ENCODE measurements around the gene FAM219A.

The FAM219A gene

GRCh38 chr9:34380511-34381315 lies 77.7 kb downstream of the FAM219A start:
- Histone ChIP-seq H3K36me3 (ENCODE audit: control insufficient read depth in 4 of 4, insufficient read depth in 4 of 4, low read length in 3 of 4) (no peaks in the 10 kb centered on the region), H3K4me1 (ENCODE audit: control extremely low read depth in 1 of 4, control insufficient read depth in 4 of 4, insufficient read depth in 4 of 4, low read length in 3 of 4) (peaks cover 0 to 36% (median 32%) of the 10 kb centered on the region in 4 experiments), H3K27me3 (replicated peaks in 2 of 5; ENCODE audit: control insufficient read depth in 4 of 5, insufficient read depth in 5 of 5, low read length in 4 of 5) (peaks cover 0 to 16% (median 8%) of the 10 kb centered on the region in 5 experiments), H3K4me3 (ENCODE audit: control insufficient read depth in 1 of 7, extremely low read depth in 1 of 7, insufficient read depth in 4 of 7, low read depth in 2 of 7, low read length in 6 of 7) (peak overlapping the region; percentile 10 to 89 (median 68)), H3K9me3 (ENCODE audit: control extremely low read depth in 1 of 5, control insufficient read depth in 4 of 5, insufficient read depth in 2 of 5, low read depth in 1 of 5, low read length in 4 of 5) (no peaks in the 10 kb centered on the region), H3K27ac (ENCODE audit: insufficient read depth in 1 of 2, low read depth in 1 of 2, low read length in 2 of 2, poor library complexity in 1 of 2, severe bottlenecking in 2 of 2) (no peak overlapping the region)
- peak; percentile 76 to 85 (median 84) for DNase-seq
- POLR2A ChIA-PET = no interaction called here
- CTCF ChIA-PET = interaction anchor here (1.0 to 10.1 kb wide), 7 partner anchors 7 to 275 kb away, joined by 3 to 216 read pairs (median 12); no protein-coding TSS in a partner anchor
- WGBS (ENCODE audit: insufficient coverage) = 1% methylated on average over 45 of the region's 59 CpGs

GRCh38 chr9:34380034-34380510 lies 78.3 kb downstream of the FAM219A start:
- Histone ChIP-seq H3K9me3 (ENCODE audit: control extremely low read depth in 1 of 5, control insufficient read depth in 4 of 5, insufficient read depth in 2 of 5, low read depth in 1 of 5, low read length in 4 of 5) (no peaks in the 10 kb centered on the region), H3K27ac (ENCODE audit: insufficient read depth in 1 of 2, low read depth in 1 of 2, low read length in 2 of 2, poor library complexity in 1 of 2, severe bottlenecking in 2 of 2) (no peak overlapping the region), H3K36me3 (ENCODE audit: control insufficient read depth in 4 of 4, insufficient read depth in 4 of 4, low read length in 3 of 4) (no peaks in the 10 kb centered on the region), H3K4me3 (ENCODE audit: control insufficient read depth in 1 of 7, extremely low read depth in 1 of 7, insufficient read depth in 4 of 7, low read depth in 2 of 7, low read length in 6 of 7) (peak overlapping the region; percentile 35 to 89 (median 68)), H3K4me1 (ENCODE audit: control extremely low read depth in 1 of 4, control insufficient read depth in 4 of 4, insufficient read depth in 4 of 4, low read length in 3 of 4) (peaks cover 0 to 42% (median 34%) of the 10 kb centered on the region in 4 experiments), H3K27me3 (replicated peaks in 2 of 5; ENCODE audit: control insufficient read depth in 4 of 5, insufficient read depth in 5 of 5, low read length in 4 of 5) (peaks cover 0 to 16% (median 8%) of the 10 kb centered on the region in 5 experiments)
- WGBS (ENCODE audit: insufficient coverage) = 4% methylated on average over 24 of the region's 24 CpGs
- ChIA-PET CTCF (interaction anchor here (1.0 to 10.1 kb wide), 9 partner anchors 8 to 275 kb away, joined by 3 to 216 read pairs (median 5); no protein-coding TSS in a partner anchor), POLR2A (no interaction called here)
- DNase-seq = peak in 2 of 3 donors; percentile 34 to 41

GRCh38 chr9:34379334-34380033 lies 78.9 kb downstream of the FAM219A start:
- H3K27ac ChIP-seq (ENCODE audit: insufficient read depth in 1 of 2, low read depth in 1 of 2, low read length in 2 of 2, poor library complexity in 1 of 2, severe bottlenecking in 2 of 2) = no peak overlapping the region
- H3K4me1 ChIP-seq (ENCODE audit: control extremely low read depth in 1 of 4, control insufficient read depth in 4 of 4, insufficient read depth in 4 of 4, low read length in 3 of 4) = peaks cover 0 to 43% (median 34%) of the 10 kb centered on the region in 4 experiments
- DNase-seq = peak; percentile 86 to 89 (median 87)
- H3K27me3 ChIP-seq (replicated peaks in 2 of 5; ENCODE audit: control insufficient read depth in 4 of 5, insufficient read depth in 5 of 5, low read length in 4 of 5) = peaks cover 0 to 16% (median 8%) of the 10 kb centered on the region in 5 experiments
- CTCF ChIA-PET = interaction anchor here (1.0 to 10.1 kb wide), 13 partner anchors 9 to 274 kb away, joined by 3 to 216 read pairs (median 5); no protein-coding TSS in a partner anchor
- 0% methylated on average over 20 of the region's 35 CpGs for WGBS (ENCODE audit: insufficient coverage)
- no peaks in the 10 kb centered on the region for H3K36me3 ChIP-seq (ENCODE audit: control insufficient read depth in 4 of 4, insufficient read depth in 4 of 4, low read length in 3 of 4)
- no peaks in the 10 kb centered on the region for H3K9me3 ChIP-seq (ENCODE audit: control extremely low read depth in 1 of 5, control insufficient read depth in 4 of 5, insufficient read depth in 2 of 5, low read depth in 1 of 5, low read length in 4 of 5)
- POLR2A ChIA-PET = no interaction called here
- H3K4me3 ChIP-seq (ENCODE audit: control insufficient read depth in 1 of 7, extremely low read depth in 1 of 7, insufficient read depth in 4 of 7, low read depth in 2 of 7, low read length in 6 of 7) = peak overlapping the region; percentile 35 to 89 (median 68)

GRCh38 chr9:34378376-34379060 lies 79.9 kb downstream of the FAM219A start:
- H3K27ac ChIP-seq (ENCODE audit: insufficient read depth in 1 of 2, low read depth in 1 of 2, low read length in 2 of 2, poor library complexity in 1 of 2, severe bottlenecking in 2 of 2) = no peak overlapping the region
- H3K4me1 ChIP-seq (ENCODE audit: control extremely low read depth in 1 of 4, control insufficient read depth in 4 of 4, insufficient read depth in 4 of 4, low read length in 3 of 4) = peaks cover 0 to 43% (median 34%) of the 10 kb centered on the region in 4 experiments
- peaks cover 0 to 16% (median 8%) of the 10 kb centered on the region in 5 experiments for H3K27me3 ChIP-seq (replicated peaks in 2 of 5; ENCODE audit: control insufficient read depth in 4 of 5, insufficient read depth in 5 of 5, low read length in 4 of 5)
- 93% methylated on average over 3 of the region's 3 CpGs for WGBS (ENCODE audit: insufficient coverage)
- H3K4me3 ChIP-seq (ENCODE audit: control insufficient read depth in 1 of 7, extremely low read depth in 1 of 7, insufficient read depth in 4 of 7, low read depth in 2 of 7, low read length in 6 of 7) = no peak overlapping the region
- ChIA-PET POLR2A (no interaction called here), CTCF (interaction anchor here (0.6 to 10.1 kb wide), 15 partner anchors 8 to 273 kb away, joined by 3 to 216 read pairs (median 4); no protein-coding TSS in a partner anchor)
- H3K36me3 ChIP-seq (ENCODE audit: control insufficient read depth in 4 of 4, insufficient read depth in 4 of 4, low read length in 3 of 4) = no peaks in the 10 kb centered on the region
- no peaks in the 10 kb centered on the region for H3K9me3 ChIP-seq (ENCODE audit: control extremely low read depth in 1 of 5, control insufficient read depth in 4 of 5, insufficient read depth in 2 of 5, low read depth in 1 of 5, low read length in 4 of 5)
- no peak for DNase-seq

- H3K36me3 ChIP-seq (ENCODE audit: control insufficient read depth in 4 of 4, insufficient read depth in 4 of 4, low read length in 3 of 4) = no peaks in the 10 kb centered on the region
- ChIA-PET CTCF (interaction anchor here (1.1 to 10.1 kb wide), 9 partner anchors 11 to 125 kb away, joined by 3 to 216 read pairs (median 5); no protein-coding TSS in a partner anchor), POLR2A (interaction anchor here (0.8 to 1.1 kb wide), 2 partner anchors 38 to 45 kb away, joined by 3 to 4 read pairs; no protein-coding TSS in a partner anchor)
- WGBS (ENCODE audit: insufficient coverage) = 0% methylated on average over 18 of the region's 21 CpGs
- peaks cover 0 to 43% (median 34%) of the 10 kb centered on the region in 4 experiments for H3K4me1 ChIP-seq (ENCODE audit: control extremely low read depth in 1 of 4, control insufficient read depth in 4 of 4, insufficient read depth in 4 of 4, low read length in 3 of 4)
- H3K9me3 ChIP-seq (ENCODE audit: control extremely low read depth in 1 of 5, control insufficient read depth in 4 of 5, insufficient read depth in 2 of 5, low read depth in 1 of 5, low read length in 4 of 5) = peaks cover 0 to under 1% (median 0%) of the 10 kb centered on the region in 5 experiments
- H3K27ac ChIP-seq (ENCODE audit: insufficient read depth in 1 of 2, low read depth in 1 of 2, low read length in 2 of 2, poor library complexity in 1 of 2, severe bottlenecking in 2 of 2) = no peak overlapping the region
- H3K27me3 ChIP-seq (replicated peaks in 2 of 5; ENCODE audit: control insufficient read depth in 4 of 5, insufficient read depth in 5 of 5, low read length in 4 of 5) = peaks cover 0 to 11% (median 8%) of the 10 kb centered on the region in 5 experiments
- peak in 2 of 3 donors; percentile 50 to 64 for DNase-seq
- peak overlapping the region; percentile 43 to 96 (median 78) for H3K4me3 ChIP-seq (ENCODE audit: control insufficient read depth in 1 of 7, extremely low read depth in 1 of 7, insufficient read depth in 4 of 7, low read depth in 2 of 7, low read length in 6 of 7)
Observed at GRCh38 chr9:34377404-34377746, 81.0 kb downstream of the FAM219A start.

- DNase-seq = peak; percentile 97 to 99 (median 98)
- Histone ChIP-seq H3K27me3 (replicated peaks in 2 of 5; ENCODE audit: control insufficient read depth in 4 of 5, insufficient read depth in 5 of 5, low read length in 4 of 5) (peaks cover 0 to 10% (median 5%) of the 10 kb centered on the region in 5 experiments), H3K4me3 (ENCODE audit: control insufficient read depth in 1 of 7, extremely low read depth in 1 of 7, insufficient read depth in 4 of 7, low read depth in 2 of 7, low read length in 6 of 7) (peak within 1 kb of the TSS; percentile 43 to 96 (median 78)), H3K27ac (ENCODE audit: insufficient read depth in 1 of 2, low read depth in 1 of 2, low read length in 2 of 2, poor library complexity in 1 of 2, severe bottlenecking in 2 of 2) (no peak within 1 kb of the TSS), H3K36me3 (ENCODE audit: control insufficient read depth in 4 of 4, insufficient read depth in 4 of 4, low read length in 3 of 4) (peaks cover 0 to 4% (median 2%) of the 10 kb centered on the region in 4 experiments), H3K4me1 (ENCODE audit: control extremely low read depth in 1 of 4, control insufficient read depth in 4 of 4, insufficient read depth in 4 of 4, low read length in 3 of 4) (peaks cover 0 to 43% (median 34%) of the 10 kb centered on the region in 4 experiments), H3K9me3 (ENCODE audit: control extremely low read depth in 1 of 5, control insufficient read depth in 4 of 5, insufficient read depth in 2 of 5, low read depth in 1 of 5, low read length in 4 of 5) (peaks cover 0 to 7% (median 0%) of the 10 kb centered on the region in 5 experiments)
- ChIA-PET POLR2A (interaction anchor here (0.8 to 1.1 kb wide), 2 partner anchors 38 to 44 kb away, joined by 3 to 4 read pairs; no protein-coding TSS in a partner anchor), CTCF (interaction anchor here (0.7 to 10.1 kb wide), 9 partner anchors 11 to 230 kb away, joined by 3 to 216 read pairs (median 4); no protein-coding TSS in a partner anchor)
- WGBS (ENCODE audit: insufficient coverage) = 0% methylated on average over 40 of the region's 54 CpGs
Observed at GRCh38 chr9:34376596-34377403, 81.6 kb downstream of the FAM219A start, which contains the start of gene MYORG. Gene MYORG, minus strand, starts transcription at chr9:34376898. Its CDS starts 3,955 bp downstream, at chr9:34372943.

Measured in common myeloid progenitor, CD34-positive (primary cell).